Daoy (cell line): ENCODE results near the gene FOLH1. TPM values are rescaled to one million over a fixed set of nuclear protein-coding genes. Genes with fewer than 3 reads are reported as not detected.
"Not testable (repeated sequence)": the region's sequence is repeated elsewhere in the genome, so short reads cannot be mapped to it uniquely, and the experiment has no call there.

Experiments
- DNase-seq: peaks from one replicate; pipeline ENCODE4 v3.0.0-alpha.2; 2015; ENCODE audit warnings: low read depth
- total RNA-seq: library from RNA; depleted of rRNA; stranded (reverse); fragments of >200 nt; shearing (Covaris generic); gene quantifications from 2 replicates; pipeline ENCODE4 v1.2.3, GENCODE V29; 2014; rRNA removed

The FOLH1 gene
- total RNA-seq: 0.09 TPM in 1 of 2 replicates, not detected in the other

DNA sequence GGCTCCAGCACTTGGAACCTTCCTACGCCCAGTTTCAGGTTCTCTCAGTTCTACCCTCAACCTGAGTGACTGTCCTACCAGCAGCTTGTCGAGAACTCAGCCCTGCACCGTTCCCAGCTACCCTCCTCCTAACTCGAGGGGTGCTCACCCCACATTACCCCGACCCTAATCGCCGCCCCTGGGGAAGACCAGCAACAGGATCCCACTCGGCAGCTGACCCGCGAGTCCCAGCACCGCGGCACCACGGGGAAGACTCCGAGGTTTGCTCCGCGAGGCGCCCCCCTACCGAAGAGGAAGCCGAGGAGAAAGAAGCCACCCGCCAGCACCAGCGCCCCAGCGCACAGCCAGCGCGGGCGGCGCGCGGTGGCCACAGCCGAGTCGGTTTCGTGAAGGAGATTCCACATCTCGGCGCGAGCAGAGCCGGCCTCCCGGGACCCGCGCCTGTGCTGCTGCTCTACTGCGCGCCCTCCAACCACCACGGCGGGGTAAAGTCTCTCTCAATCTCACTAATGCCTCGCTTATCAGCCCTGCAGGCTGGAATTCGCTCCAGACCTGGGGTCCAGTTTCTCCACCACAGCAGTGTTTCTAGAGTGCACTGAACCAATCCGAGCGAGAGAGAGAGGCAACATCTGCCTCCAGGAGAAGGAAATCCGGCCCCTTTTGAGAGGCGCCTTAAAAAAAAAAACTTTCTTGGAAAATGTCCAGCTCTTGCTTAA lies at the start of gene FOLH1:
FOLH1 (minus strand) TSS at position 597 of the 716 bp plus-strand sequence; CDS start at position 404, 193 bp downstream.
- DNase-seq: no peak

DNA sequence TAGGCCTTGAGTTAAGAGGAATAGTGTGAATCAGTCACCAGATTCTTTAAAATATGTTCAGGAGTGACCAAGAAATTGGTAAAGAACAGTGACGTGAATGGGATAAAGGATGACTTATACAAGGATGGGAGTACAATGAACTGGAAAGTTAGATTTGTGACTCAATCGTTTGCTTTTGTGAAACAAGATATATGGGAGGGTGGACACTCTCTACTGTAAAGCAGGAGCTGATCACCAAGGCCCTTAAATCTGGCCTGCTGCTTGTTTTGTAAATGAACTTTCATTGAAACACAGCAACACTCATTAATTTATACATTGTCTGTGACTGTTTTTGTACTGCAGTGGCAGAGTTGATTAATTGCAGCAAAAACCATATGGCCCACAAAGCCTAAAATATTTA lies 46.7 kb upstream of the FOLH1 start:
- DNase-seq: not testable (repeated sequence)

DNA sequence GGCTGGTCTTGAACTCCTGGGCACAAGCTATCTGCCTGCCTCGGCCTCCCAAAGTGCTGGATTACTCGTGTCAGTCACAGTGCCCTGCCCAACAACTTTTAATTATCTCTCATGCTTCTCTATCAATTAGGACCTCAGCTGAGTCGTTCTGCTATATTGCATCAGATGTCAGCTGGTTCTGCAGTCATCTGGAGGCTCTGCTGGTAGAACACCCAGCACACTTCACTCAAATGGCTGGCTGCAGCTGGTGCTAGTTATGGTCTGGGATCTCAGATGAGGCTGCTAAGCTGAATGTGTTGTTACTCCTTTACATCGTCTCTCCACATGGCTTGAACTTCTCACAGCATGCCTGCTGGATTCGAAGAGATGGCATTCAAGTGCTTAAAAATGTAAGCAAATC lies 42.8 kb upstream of the FOLH1 start:
- not testable (repeated sequence) for DNase-seq

DNA sequence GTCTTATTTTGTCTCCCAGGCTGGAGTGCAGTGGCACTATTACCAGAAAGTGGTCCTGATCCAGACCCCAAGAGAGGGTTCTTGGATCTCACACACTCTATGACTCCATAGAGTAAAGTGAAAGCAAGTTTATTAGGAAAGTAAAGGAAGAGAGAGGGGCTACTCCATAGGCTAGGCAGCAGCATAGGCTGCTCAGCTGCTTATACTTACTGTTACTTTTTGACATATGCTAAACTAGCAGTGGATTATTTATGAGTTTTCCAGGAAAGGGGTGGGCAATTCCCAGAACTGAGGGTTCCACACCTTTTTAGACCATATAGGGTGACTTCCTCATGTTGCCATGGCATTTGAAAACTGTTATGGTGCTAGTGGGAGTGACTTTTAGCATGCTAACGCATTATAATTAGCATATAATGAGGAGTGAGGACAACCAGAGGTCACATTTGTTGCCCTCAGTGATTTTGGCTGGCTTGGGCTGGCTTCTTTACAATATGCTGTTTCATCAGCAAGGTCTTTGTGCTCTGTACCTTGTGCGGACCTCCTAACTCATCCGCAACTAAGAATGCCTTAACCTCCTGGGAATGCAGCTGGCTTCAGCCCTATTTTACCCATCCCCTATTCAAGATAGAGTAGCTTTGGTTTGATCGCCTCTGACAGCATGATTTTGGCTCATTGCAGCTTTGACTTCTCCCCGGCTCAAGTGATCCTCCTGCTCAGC lies 42.2 kb upstream of the FOLH1 start:
- not testable (repeated sequence) for DNase-seq

DNA sequence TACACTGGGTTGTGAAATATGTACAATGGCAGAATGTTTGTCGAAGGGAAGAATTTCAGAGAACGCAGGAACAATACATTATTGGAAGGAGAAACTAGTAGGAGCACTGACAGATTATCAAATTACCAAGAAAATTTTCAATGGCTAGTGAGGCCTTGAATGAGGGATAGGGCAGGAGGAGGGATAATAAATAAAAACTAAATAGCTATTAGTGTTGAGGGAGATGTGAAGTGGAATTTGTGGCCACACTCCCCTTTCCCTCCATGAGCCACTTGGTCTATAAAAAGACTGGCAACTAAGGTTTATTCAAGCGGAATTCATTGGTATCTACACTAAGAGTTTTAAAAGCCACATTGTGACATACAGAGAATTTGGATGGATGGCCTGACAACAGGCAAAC lies 41.0 kb upstream of the FOLH1 start:
- DNase-seq: not testable (repeated sequence)

DNA sequence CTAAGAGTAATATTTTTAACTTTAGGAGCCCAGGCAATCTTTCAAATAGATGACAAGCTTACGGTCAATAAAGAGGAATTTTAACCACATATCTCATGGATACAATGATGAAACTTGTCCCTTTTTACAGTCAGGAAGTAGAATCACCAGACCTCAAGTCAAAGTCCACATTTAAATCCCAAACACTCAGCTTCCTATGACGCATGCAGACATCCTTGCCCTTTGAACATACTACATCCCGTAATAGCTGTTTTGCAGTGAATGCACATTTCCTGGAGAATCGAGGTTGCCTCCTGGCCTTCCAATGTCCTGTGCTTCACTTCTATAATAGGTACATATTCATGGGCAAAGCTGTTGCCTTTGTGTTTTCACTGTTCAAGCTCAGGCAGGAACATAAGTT lies 25.3 kb upstream of the FOLH1 start:
- DNase-seq: not testable (repeated sequence)

DNA sequence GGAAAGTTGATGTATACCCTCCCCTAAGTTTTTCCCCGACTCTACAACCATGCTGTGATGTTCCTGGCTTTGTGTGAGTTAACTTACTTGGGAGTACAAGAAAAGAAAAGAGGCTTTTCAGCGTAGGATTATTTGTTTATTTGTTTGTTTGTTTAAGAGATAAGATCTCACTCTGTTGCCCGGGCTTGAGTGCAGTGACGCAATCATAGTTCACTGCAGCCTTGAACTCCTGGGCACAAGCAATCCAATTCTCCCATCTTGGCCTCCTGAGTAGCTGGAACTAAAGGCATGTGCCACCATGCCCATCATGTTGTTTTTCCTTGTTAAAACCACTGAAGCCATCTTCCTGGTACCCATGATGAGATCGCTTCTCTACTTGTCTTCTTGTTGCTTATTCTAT lies 24.6 kb upstream of the FOLH1 start:
- DNase-seq: not testable (repeated sequence)

DNA sequence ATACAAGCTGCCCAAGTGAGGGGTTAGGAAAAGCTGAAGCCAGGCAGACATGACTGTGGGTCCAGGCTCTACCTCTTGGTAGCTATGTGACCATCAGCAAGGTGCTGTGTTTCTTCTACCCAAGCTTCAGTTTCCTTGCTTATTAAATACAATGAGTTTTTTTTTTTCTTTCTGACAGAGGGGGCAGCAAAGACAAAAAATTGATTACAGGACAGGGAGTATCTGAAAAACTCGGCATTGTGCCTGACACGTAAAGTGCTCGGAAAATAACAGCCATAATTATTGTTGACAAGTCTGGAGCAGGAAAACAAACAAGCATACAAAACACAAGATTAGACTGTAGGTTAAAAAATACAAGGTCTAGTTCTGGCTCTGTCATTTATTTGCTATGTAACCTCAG lies 23.3 kb upstream of the FOLH1 start:
- not testable (repeated sequence) for DNase-seq

DNA sequence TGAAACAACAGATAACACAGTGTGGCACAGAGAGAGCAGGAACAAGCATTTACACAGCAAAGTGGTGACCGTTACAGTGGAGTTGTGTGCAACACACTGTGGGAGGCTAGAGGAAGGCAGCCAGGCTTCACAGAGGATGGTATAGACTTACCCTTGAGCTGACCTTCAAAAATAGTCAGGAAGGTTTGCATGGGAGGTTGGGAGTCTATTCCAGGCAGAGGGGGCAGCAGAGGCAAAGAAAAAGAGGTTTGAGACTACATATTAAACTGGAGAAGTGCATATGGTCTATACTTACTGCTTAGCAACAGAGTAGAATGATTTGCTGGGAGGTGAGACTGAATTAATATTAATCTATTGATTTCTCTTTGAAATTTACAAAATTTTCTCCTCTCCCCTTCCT lies 22.1 kb upstream of the FOLH1 start:
- not testable (repeated sequence) for DNase-seq

DNA sequence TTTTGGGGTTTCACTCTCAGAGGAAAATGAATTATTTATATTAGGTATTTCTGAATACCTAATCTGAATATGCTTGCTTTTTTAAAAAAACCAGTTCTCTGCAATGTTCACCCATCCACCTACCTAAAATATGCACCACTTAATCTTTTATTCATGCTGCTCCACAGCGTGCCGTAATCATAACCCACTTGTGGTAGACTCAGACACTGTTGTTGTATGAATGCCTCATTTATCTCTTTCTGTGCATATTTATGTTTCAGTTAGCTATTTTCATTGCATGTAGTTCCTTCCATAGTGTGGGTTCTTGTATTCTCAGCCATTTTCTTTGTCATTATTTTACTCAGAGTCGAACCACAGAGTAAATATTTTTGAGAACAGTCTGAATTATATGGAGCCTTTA lies 21.6 kb upstream of the FOLH1 start:
- DNase-seq: not testable (repeated sequence)

DNA sequence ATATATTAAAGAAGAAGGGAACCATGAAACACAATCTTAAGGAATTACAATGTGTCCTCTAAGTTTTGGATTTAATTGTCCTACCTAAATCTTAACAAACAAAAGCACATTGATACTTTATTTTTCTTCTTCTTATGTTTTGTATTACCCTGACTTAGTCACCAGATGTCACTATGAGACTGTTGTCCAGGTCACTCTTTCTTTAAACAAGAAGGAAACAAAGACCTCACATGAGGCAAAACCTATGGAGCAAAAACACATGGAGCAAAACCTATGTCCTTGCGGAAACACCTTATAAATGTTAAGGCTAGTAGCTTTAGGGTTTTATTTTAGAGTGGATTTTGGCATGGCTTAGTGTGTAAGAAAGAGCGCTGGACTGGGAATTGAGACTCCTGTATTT lies 20.7 kb upstream of the FOLH1 start:
- not testable (repeated sequence) for DNase-seq

DNA sequence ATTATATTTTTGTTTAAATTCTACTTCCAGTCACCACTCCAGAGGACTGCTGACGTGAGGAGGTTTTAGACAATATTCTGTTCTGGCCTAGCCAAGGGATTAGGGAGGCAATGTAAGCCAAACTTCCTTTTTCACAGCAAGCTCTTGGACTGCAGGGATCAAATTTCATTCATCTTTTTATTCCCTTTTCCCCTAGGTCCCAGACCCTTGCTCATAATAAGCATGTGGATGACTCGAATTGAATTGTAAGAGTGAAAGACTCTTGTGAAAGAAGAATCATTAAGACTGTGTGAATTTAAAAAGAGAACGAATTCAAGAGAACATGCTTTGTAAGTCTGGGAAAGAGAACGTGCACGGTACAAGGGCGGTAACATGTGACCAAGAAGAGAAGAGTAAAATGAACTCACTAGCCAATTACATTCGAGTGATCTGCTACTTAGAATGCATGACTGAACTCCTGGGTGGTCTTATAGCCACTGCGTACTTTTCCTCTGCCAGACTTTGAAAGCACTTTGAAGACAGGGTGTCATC lies 16.9 kb upstream of the FOLH1 start:
- not testable (repeated sequence) for DNase-seq

DNA sequence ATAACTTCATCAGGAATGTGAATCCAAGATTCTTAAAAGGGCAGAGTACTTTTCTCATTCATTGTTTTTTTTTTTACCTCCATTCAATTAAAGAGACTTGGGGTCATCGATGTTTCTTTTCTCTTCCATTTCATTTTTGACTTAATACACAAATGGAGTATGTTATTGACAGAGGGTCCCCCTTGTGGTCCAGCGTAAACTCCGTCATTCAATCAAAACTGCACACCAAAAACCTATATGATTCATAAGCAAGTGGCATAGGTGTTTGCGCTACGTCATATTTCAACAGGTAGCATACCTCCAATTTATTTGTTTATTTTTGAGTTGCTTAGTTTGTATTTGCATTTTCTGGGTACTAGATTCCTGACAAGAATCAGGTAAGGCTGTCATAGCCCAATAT lies 12.7 kb upstream of the FOLH1 start:
- no peak for DNase-seq

DNA sequence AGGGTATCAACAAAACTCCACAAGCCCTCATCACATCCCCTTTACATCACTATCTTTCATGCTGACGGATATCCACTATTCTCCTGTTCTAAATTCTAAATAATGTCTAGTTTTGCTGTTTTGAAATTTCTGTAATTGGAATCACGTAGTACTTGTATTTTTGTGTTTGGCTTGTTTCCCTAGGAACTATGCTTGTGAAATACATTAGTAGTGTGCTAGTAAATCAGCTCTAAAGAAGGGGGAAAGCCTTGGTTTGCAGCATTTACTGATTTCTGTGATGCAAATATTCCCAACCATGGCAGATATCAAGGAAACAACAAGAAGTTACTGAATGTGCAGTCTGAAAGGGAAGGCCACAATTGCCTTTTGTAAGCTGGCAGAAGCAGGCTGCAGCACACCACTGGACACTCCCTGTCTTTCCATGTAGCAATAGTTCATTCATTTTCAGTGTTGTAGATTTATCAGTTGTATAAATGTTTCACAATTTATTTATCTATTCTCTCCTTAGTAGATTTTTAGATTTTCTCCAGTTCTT lies 4.7 kb upstream of the FOLH1 start:
- DNase-seq: no peak

DNA sequence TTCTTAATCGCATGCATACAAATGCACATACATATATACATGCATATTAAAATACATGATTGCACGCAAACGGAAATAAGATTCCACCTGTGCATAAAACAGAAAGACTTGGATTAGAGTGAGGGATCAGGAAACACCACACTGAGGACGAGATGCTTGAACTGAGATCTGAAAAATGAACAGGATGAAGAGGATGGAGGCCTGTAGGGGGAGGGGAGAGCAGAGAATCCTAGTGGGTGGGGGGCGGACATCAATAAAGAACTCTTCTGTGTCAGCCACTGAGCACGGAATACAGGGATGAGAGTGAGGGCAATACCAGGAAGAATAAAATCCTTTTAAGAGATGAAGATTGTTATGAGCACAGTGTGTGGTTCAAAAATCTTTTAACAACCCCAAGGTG lies 1.4 kb downstream of the FOLH1 start:
- DNase-seq: not testable (repeated sequence)

DNA sequence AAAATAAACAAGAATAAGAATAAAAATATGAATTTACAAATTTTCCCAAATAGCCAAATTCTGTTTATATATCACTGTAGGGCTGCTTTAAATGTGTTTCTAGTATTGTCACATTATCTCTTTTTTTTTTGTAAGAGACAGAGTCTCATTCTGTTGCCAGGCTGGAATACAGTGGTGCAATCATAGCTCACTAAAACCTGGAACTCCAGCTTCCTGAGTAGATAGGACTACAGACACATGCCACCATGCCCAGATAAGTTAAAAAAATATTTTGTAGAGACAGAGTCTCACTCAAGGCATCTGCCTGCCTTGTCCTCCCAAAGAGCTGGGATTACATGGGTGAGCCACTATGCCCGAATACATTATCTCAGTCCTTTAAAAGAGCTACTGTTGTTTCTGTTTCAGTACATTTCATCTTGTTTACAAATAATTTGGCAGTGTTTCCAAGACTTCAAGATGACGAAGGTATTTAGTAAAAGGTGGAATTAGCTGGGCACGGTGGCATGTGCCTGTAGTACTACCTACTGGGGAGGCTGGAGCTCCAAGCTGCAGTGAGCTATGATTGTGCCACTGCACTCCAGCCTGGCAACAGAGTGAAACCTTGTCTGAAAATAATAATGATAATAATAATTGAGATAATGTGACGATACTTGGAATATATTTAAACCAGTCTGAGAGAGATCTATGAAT lies 6.0 kb downstream of the FOLH1 start:
- no peak for DNase-seq

DNA sequence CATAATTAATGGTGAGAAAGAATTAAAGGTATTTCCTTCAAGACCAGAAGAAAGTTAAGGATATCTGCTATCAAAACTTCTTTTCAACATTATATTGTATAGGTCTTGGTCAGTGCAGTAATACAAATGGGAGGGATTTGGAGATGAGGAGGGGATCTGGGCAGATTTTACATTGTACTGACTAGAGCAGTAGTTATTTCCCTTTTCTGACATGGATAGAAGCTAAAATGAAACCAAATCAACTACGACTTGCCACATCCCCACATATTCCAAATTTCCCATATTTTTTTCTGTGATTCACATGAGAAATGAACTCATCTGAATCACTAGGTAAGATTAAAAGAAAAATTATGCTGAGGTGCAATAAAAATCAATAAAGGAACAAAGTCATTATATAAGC lies 11.6 kb downstream of the FOLH1 start:
- not testable (repeated sequence) for DNase-seq

DNA sequence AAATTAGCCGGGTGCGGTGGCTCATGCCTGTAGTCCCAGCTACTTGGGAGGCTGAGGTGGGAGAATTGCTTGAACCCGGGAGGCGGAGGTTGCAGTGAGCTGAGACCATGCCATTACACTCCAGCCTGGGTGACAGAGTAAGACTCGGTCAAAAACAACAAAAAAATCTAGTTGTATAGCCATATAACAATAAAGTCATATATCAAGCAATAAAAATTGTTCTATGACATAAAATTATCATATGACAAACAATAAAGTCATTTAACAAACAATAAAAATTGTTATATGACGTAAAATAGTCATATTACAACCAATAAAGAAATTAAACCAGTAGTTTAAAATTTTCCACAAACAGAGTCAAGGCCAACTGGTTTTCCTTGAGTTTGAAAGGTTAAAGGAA lies 12.4 kb downstream of the FOLH1 start:
- DNase-seq: not testable (repeated sequence)

DNA sequence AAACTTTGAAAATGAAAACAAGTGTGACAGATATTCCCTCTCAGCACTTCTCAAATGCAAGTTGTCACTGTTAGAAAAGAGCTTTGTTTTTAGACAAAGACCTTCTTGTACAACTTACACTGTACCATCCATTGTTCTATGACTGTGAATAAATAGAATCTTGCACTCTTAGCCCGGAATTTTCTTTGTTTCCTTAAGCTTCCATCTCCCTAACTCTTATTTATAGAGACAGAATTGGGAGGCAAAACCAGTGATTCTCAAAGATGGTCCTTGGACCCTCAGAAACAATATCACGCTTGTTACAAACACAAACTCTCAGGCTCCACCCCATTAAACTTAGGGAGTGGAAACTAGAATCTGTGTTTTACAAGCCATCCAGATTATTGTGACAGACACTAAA lies 18.1 kb downstream of the FOLH1 start:
- not testable (repeated sequence) for DNase-seq

DNA sequence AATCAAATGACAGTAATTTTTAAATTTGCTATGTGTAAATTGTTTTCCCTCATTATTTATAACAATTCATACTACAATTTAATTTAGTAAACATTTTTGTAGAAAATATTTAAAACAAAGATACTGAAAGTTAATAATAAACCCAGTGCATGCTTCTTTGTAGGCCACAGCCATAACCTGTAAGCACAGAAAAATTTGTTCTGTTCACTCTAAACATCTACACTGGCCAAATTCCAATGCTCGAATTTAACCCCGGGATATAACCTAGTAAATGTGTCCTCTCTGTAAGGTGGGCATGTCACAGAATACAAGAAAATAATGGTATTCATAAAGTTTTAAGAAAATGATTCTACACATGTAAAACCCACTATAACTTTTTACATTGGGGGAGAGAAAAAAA lies 22.2 kb downstream of the FOLH1 start:
- not testable (repeated sequence) for DNase-seq

DNA sequence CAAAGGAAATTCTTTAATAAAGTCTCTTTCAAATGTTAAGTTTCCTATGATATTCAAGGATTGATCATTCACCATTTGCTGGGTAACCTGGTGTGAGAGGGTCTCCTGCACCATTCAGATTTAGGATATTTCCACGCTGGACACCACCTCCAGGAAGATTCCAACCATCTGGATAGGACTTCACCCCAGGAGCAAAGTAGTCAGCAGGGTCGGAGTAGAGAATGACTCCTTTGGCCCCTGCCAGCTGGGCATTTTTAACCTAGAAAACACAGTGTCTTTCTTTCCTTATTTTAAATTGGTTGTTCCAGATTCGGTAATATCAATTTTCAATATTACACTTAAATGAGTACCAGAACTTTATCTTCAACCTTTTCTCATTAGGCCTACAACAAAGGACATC lies 22.8 kb downstream of the FOLH1 start:
- DNase-seq: not testable (repeated sequence)

DNA sequence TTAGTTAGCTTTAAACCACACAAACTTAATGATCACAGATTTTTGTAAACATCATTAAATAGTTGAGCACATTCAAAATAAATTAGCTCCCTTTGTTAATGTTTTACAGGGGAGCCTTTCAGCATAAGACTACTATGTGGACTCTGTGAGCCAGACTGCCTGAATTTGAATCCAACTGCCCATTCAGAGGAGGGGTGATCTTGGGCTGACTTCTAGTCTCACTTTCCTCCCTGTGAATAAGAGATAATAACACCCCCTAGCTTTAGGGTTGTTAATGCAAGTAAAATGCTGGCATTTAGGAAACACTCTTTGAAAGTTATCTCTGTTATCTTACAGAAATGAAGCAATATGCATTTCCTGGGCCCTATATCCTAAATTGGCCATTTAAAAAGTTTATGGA lies 23.6 kb downstream of the FOLH1 start:
- DNase-seq: not testable (repeated sequence)
